ENCODE data around the gene SDK2. TPM values are rescaled to one million over a fixed set of nuclear protein-coding genes. Genes with fewer than 3 reads are reported as not detected.

SDK2 gene
- total and polyA plus RNA-seq, 2 experiments from 2014 or later: 0.59 to 1.2 TPM

DNA sequence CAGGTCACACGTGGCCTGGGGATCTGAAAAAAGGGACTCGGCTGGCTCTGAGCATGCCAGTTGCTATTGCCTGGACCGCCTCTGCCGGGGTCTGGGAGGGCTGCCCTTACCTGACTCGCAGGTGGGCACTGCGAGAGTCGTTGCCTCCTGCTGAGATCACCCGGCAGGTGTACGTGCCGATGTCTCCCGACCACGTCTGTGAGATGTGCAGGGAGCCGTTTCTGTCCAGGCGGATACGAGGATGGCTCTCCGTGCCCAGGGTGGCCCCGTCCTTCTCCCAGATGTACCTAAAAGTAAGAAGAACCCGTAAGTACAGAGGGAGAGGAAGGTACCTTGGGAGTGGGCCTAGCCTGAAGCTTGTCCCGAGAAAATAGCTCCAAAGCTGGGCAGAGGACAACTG, 220.4 kb downstream of the SDK2 start:
- Histone ChIP-seq H3K4me2 (no peak overlapping the region), H3K79me2 (no peaks in the 10 kb centered on the region), H3K27me3 (no peaks in the 10 kb centered on the region), H3K27ac (no peak overlapping the region), H3K4me1 (ENCODE audit: insufficient read depth) (no peaks in the 10 kb centered on the region), H3K9me2 (replicated peaks; ENCODE audit: insufficient read depth) (no peaks in the 10 kb centered on the region), H2AFZ (no peak overlapping the region), H4K20me1 (ENCODE audit: insufficient read depth, poor library complexity, severe bottlenecking) (no peaks in the 10 kb centered on the region), H3K9me3 (ENCODE audit: low read depth) (no peaks in the 10 kb centered on the region), H3K36me3 (replicated peaks; ENCODE audit: insufficient read depth, low read depth) (no peaks in the 10 kb centered on the region), H3K4me3 (no peak overlapping the region)
- no peak for DNase-seq (ENCODE audit: low spot score)
- WGBS (ENCODE audit: low lambda C conversion rate, missing lambda C conversion rate): 93% methylated on average over 19 of the region's 19 CpGs
- no peak for TF ChIP-seq EZH2 (IDR thresholded peaks at IDR 0.05; ENCODE audit: borderline replicate concordance)
- TF ChIP-seq, protein P1, sequence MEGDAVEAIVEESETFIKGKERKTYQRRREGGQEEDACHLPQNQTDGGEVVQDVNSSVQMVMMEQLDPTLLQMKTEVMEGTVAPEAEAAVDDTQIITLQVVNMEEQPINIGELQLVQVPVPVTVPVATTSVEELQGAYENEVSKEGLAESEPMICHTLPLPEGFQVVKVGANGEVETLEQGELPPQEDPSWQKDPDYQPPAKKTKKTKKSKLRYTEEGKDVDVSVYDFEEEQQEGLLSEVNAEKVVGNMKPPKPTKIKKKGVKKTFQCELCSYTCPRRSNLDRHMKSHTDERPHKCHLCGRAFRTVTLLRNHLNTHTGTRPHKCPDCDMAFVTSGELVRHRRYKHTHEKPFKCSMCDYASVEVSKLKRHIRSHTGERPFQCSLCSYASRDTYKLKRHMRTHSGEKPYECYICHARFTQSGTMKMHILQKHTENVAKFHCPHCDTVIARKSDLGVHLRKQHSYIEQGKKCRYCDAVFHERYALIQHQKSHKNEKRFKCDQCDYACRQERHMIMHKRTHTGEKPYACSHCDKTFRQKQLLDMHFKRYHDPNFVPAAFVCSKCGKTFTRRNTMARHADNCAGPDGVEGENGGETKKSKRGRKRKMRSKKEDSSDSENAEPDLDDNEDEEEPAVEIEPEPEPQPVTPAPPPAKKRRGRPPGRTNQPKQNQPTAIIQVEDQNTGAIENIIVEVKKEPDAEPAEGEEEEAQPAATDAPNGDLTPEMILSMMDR (IDR thresholded peaks at IDR 0.05; ENCODE audit: poor library complexity): no peak
- TF ChIP-seq EZH2phosphoT487 (IDR thresholded peaks at IDR 0.05; ENCODE audit: low read depth, severe bottlenecking, unreplicated experiment): no peak

DNA sequence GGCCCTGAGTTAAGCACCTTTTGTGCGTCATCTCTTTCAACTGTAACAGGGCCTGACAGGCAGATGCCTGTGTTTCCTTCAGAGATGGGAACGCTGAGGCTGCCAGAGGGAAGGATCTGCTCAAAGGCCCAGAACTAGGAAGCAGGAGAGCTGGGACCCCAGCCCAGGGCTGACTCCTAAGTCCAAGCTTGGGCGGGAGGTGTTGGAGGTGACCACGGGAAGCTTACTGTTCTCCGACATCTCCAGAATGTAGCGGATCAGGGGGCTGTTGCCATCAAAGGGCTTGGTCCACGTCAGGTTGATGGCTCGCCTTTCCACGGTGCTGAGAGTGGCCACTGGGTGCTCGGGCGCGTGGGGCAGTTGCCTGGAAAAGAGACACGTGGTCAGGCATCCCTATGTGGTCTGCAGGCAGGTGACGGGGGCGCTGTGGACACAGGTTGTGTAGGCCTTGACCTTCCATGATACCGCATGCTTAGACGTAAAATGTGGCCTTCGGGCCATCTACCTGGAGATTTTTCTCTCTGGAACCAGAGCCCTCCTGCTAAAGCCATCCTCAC, 221.0 kb downstream of the SDK2 start:
- no peak for DNase-seq (ENCODE audit: low spot score)
- H4K20me1 ChIP-seq (ENCODE audit: insufficient read depth, poor library complexity, severe bottlenecking): no peaks in the 10 kb centered on the region
- H3K36me3 ChIP-seq (replicated peaks; ENCODE audit: insufficient read depth, low read depth): no peaks in the 10 kb centered on the region
- H3K79me2 ChIP-seq: no peaks in the 10 kb centered on the region
- H3K27ac ChIP-seq: no peak overlapping the region
- no peaks in the 10 kb centered on the region for H3K9me3 ChIP-seq (ENCODE audit: low read depth)
- TF ChIP-seq EZH2 (IDR thresholded peaks at IDR 0.05; ENCODE audit: borderline replicate concordance) (no peak), EZH2phosphoT487 (IDR thresholded peaks at IDR 0.05; ENCODE audit: low read depth, severe bottlenecking, unreplicated experiment) (no peak)
- TF ChIP-seq, protein P1 (IDR thresholded peaks at IDR 0.05; ENCODE audit: poor library complexity): no peak
- no peak overlapping the region for H2AFZ ChIP-seq
- no peaks in the 10 kb centered on the region for H3K9me2 ChIP-seq (replicated peaks; ENCODE audit: insufficient read depth)
- H3K4me3 ChIP-seq: no peak overlapping the region
- H3K4me2 ChIP-seq: no peak overlapping the region
- no peaks in the 10 kb centered on the region for H3K4me1 ChIP-seq (ENCODE audit: insufficient read depth)
- no peaks in the 10 kb centered on the region for H3K27me3 ChIP-seq
- 93% methylated on average over 18 of the region's 18 CpGs for WGBS (ENCODE audit: low lambda C conversion rate, missing lambda C conversion rate)

DNA sequence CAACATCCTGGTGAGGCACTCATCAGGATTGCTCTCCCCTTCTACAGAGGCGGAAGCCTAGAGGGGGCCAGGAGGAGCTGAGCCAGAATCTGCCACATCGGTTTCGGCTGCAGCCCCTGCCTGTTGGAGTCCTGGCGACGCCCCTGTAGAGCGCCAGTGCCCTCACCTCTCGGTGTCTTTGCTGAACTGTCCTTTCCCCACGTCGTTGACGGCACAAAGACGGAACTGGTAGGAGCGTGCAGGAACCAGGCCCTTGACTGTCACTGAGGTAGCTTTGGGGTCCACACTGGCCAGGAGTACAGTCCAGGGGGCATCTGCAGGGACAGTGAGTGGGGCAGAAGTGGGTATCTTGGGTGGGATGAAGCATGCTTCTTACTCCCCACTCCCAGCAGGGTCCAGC, 222.1 kb downstream of the SDK2 start:
- Histone ChIP-seq H2AFZ (no peak overlapping the region), H3K27ac (no peak overlapping the region), H4K20me1 (ENCODE audit: insufficient read depth, poor library complexity, severe bottlenecking) (no peaks in the 10 kb centered on the region), H3K9me3 (ENCODE audit: low read depth) (no peaks in the 10 kb centered on the region), H3K36me3 (replicated peaks; ENCODE audit: insufficient read depth, low read depth) (no peaks in the 10 kb centered on the region), H3K4me3 (no peak overlapping the region), H3K4me2 (no peak overlapping the region), H3K9me2 (replicated peaks; ENCODE audit: insufficient read depth) (no peaks in the 10 kb centered on the region), H3K4me1 (ENCODE audit: insufficient read depth) (no peaks in the 10 kb centered on the region), H3K27me3 (no peaks in the 10 kb centered on the region), H3K79me2 (no peaks in the 10 kb centered on the region)
- no peak for DNase-seq (ENCODE audit: low spot score)
- TF ChIP-seq EZH2phosphoT487 (IDR thresholded peaks at IDR 0.05; ENCODE audit: low read depth, severe bottlenecking, unreplicated experiment) (no peak), EZH2 (IDR thresholded peaks at IDR 0.05; ENCODE audit: borderline replicate concordance) (no peak)
- TF ChIP-seq, protein P1 (IDR thresholded peaks at IDR 0.05; ENCODE audit: poor library complexity): no peak
- 96% methylated on average over 12 of the region's 12 CpGs for WGBS (ENCODE audit: low lambda C conversion rate, missing lambda C conversion rate)

Measured in hepatocyte (in vitro differentiated cells).